ENCODE measurements around the gene TRABD2A.
"Not testable (repeated sequence)": the region's sequence is repeated elsewhere in the genome, so short reads cannot be mapped to it uniquely, and the experiment has no call there.

Gene TRABD2A

DNA sequence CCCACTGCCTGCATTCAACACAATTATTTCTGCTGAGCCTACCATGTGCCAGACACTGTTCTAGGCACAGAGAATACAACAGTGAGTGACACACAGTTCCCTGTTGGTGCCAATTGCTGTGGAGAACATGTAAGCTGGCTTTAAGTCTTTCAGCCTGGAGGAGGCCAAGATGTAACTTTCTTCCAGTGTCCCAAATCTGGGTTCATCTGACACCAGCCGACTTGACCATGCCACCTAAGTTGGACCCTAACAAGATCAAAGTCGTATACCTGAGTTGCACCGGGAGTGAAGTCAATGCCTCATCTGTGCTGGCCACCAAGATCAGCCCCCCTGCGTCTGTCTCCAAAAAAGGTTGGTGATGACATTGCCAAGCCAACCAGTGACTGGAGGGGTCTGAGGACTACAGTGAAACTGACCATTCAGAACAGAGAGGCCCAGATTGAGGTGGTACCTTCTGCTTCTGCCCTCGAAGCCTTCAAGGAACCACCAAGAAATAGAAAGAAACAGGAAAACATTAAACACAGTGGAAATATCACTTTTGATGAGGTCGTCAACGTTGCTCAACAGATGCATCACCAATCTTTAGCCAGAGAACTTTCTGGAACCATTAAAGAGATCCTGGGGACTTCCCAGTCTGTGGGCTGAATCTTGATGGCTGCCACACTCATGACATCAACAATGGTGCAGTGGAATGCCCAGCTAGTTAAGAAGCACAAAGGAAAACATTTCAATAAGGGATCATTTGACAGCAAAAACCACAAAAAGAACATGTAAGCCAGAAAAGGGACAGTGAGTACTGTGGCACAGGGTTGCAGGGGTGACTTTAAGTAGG is 6.3 kb downstream of the TRABD2A start:
- H3K27me3 ChIP-seq (ENCODE audit: insufficient read depth, poor library complexity, severe bottlenecking), result peaks cover 14% of the 10 kb centered on the region
- DNase-seq (ENCODE audit: low read depth in 1 of 2, low spot score in 1 of 2), result no peak
- TF ChIP-seq, protein P1, sequence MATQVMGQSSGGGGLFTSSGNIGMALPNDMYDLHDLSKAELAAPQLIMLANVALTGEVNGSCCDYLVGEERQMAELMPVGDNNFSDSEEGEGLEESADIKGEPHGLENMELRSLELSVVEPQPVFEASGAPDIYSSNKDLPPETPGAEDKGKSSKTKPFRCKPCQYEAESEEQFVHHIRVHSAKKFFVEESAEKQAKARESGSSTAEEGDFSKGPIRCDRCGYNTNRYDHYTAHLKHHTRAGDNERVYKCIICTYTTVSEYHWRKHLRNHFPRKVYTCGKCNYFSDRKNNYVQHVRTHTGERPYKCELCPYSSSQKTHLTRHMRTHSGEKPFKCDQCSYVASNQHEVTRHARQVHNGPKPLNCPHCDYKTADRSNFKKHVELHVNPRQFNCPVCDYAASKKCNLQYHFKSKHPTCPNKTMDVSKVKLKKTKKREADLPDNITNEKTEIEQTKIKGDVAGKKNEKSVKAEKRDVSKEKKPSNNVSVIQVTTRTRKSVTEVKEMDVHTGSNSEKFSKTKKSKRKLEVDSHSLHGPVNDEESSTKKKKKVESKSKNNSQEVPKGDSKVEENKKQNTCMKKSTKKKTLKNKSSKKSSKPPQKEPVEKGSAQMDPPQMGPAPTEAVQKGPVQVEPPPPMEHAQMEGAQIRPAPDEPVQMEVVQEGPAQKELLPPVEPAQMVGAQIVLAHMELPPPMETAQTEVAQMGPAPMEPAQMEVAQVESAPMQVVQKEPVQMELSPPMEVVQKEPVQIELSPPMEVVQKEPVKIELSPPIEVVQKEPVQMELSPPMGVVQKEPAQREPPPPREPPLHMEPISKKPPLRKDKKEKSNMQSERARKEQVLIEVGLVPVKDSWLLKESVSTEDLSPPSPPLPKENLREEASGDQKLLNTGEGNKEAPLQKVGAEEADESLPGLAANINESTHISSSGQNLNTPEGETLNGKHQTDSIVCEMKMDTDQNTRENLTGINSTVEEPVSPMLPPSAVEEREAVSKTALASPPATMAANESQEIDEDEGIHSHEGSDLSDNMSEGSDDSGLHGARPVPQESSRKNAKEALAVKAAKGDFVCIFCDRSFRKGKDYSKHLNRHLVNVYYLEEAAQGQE (IDR thresholded peaks at IDR 0.05; ENCODE audit: insufficient replicate concordance, low read depth), result no peak
- TF ChIP-seq, protein P2, sequence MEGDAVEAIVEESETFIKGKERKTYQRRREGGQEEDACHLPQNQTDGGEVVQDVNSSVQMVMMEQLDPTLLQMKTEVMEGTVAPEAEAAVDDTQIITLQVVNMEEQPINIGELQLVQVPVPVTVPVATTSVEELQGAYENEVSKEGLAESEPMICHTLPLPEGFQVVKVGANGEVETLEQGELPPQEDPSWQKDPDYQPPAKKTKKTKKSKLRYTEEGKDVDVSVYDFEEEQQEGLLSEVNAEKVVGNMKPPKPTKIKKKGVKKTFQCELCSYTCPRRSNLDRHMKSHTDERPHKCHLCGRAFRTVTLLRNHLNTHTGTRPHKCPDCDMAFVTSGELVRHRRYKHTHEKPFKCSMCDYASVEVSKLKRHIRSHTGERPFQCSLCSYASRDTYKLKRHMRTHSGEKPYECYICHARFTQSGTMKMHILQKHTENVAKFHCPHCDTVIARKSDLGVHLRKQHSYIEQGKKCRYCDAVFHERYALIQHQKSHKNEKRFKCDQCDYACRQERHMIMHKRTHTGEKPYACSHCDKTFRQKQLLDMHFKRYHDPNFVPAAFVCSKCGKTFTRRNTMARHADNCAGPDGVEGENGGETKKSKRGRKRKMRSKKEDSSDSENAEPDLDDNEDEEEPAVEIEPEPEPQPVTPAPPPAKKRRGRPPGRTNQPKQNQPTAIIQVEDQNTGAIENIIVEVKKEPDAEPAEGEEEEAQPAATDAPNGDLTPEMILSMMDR (IDR thresholded peaks at IDR 0.05; ENCODE audit: insufficient read depth, low read length), result no peak
- TF ChIP-seq SPI1 (IDR thresholded peaks at IDR 0.05; ENCODE audit: borderline replicate concordance, low read depth), result no peak
- no peak for TF ChIP-seq GABPA (IDR thresholded peaks at IDR 0.05; ENCODE audit: low read depth)
- no peak for TF ChIP-seq POLR2AphosphoS5 (IDR thresholded peaks at IDR 0.05; ENCODE audit: low read depth)
- no peak overlapping the region for H3K4me3 ChIP-seq (replicated peaks; ENCODE audit: insufficient read depth, low read length)
- H3K27ac ChIP-seq (replicated peaks), result no peak overlapping the region

DNA sequence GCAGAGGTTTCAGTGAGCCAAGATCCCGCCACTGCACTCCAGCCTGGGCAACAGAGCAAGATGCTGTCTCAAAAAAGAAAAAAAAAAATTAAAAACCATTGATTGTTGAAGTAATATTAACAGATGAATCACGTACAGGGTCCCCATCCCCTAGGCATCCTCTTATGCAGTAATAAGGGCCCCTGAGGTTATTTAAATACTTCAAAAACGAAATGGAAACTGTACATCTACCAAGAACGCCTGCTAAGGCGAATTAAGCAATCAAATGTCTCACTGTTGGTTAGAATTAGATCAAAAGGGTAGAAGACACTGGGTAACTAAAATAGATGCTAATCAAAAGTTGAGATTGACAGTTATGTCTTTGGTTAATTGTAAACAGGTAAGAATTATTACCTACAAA is 7.5 kb downstream of the TRABD2A start:
- H3K27me3 ChIP-seq (ENCODE audit: insufficient read depth, poor library complexity, severe bottlenecking), result peaks cover 3% of the 10 kb centered on the region
- no peak overlapping the region for H3K27ac ChIP-seq (replicated peaks)
- H3K4me3 ChIP-seq (replicated peaks; ENCODE audit: insufficient read depth, low read length), result no peak overlapping the region
- TF ChIP-seq GABPA (IDR thresholded peaks at IDR 0.05; ENCODE audit: low read depth) (no peak), SPI1 (IDR thresholded peaks at IDR 0.05; ENCODE audit: borderline replicate concordance, low read depth) (no peak), POLR2AphosphoS5 (IDR thresholded peaks at IDR 0.05; ENCODE audit: low read depth) (no peak)
- TF ChIP-seq, protein P1 (IDR thresholded peaks at IDR 0.05; ENCODE audit: insufficient replicate concordance, low read depth), result no peak
- TF ChIP-seq, protein P2 (IDR thresholded peaks at IDR 0.05; ENCODE audit: insufficient read depth, low read length), result no peak
- no peak for DNase-seq (ENCODE audit: low read depth in 1 of 2, low spot score in 1 of 2)

DNA sequence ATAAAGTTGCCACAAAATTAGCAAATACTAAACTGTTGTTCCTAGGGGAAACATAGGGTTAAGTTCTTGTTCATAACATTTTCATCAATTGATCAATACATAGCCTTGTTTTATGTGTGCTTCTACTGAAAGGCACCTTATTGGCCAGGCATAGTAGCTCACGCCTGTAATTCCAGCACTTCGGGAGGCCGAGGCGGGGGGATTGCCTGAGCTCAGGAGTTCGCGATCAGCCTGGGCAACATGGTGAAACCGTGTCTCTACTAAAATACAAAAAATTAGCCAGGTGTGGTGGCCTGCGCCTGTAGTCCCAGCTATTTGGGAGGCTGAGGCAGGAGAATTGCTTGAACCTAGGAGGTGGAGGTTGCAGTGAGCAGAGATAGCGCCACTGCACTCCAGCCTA is 8.2 kb downstream of the TRABD2A start:
- H3K4me3 ChIP-seq (replicated peaks; ENCODE audit: insufficient read depth, low read length); DNase-seq (ENCODE audit: low read depth in 1 of 2, low spot score in 1 of 2); H3K27ac ChIP-seq (replicated peaks): not testable (repeated sequence)

DNA sequence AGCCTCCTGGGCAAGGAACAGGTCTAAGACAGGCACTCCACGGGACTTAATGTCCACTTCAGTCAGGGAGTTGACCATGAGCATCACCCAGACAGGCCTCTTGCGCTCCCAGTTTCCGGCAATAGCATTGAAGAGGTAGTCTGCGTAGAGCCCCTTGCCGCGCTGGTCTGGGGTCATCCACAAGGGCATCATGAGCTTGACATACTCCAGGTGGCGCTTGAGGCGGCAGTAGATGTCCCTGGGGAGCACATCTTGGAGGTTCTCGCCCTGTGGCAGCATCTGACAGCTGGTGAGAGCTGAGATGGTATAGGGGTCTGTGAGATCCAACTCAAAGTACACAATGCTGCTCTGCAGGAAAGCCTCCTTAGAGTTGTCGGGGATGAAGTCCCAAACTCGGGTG is 10.6 kb downstream of the TRABD2A start:
- TF ChIP-seq GABPA (IDR thresholded peaks at IDR 0.05; ENCODE audit: low read depth) (no peak), SPI1 (IDR thresholded peaks at IDR 0.05; ENCODE audit: borderline replicate concordance, low read depth) (no peak)
- TF ChIP-seq, protein P1 (IDR thresholded peaks at IDR 0.05; ENCODE audit: insufficient replicate concordance, low read depth), result no peak
- H3K27me3 ChIP-seq (ENCODE audit: insufficient read depth, poor library complexity, severe bottlenecking), result peaks cover 2% of the 10 kb centered on the region
- H3K4me3 ChIP-seq (replicated peaks; ENCODE audit: insufficient read depth, low read length), result no peak overlapping the region
- DNase-seq (ENCODE audit: low read depth in 1 of 2, low spot score in 1 of 2), result no peak
- no peak overlapping the region for H3K27ac ChIP-seq (replicated peaks)

More for the DNA sequence above, 8.2 kb downstream of the TRABD2A start:
- H3K27me3 ChIP-seq (ENCODE audit: insufficient read depth, poor library complexity, severe bottlenecking), result not testable (repeated sequence)

DNA sequence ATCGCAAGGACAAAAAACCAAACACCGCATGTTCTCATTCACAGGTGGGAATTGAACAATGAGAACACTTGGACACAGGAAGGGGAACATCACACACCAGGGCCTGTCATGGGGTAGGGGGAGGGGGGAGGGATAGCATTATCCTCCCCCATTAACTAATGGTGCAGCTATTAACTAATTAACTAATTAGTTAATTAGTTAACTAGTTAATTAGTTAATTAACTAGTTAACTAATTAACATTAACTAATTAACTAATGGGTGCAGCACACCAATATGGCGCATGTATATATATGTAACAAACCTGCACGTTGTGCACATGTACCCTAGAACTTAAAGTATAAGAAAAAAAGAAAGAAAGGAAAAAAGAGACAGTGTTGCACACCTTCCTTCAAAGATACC is 12.6 kb downstream of the TRABD2A start:
- not testable (repeated sequence) for H3K4me3 ChIP-seq (replicated peaks; ENCODE audit: insufficient read depth, low read length); DNase-seq (ENCODE audit: low read depth in 1 of 2, low spot score in 1 of 2); H3K27ac ChIP-seq (replicated peaks); H3K27me3 ChIP-seq (ENCODE audit: insufficient read depth, poor library complexity, severe bottlenecking)
